ENCODE data around the gene DAP3.
"Not testable (repeated sequence)": the region's sequence is repeated elsewhere in the genome, so short reads cannot be mapped to it uniquely, and the experiment has no call there.

Gene DAP3

GRCh38 chr1:155689081-155689607 lies at the start of gene DAP3:
DAP3 (plus strand) TSS chr1:155689091; CDS start chr1:155709780, 20,689 bp downstream.
- DNase-seq (ENCODE audit: low read depth) = not testable (repeated sequence)

DNA sequence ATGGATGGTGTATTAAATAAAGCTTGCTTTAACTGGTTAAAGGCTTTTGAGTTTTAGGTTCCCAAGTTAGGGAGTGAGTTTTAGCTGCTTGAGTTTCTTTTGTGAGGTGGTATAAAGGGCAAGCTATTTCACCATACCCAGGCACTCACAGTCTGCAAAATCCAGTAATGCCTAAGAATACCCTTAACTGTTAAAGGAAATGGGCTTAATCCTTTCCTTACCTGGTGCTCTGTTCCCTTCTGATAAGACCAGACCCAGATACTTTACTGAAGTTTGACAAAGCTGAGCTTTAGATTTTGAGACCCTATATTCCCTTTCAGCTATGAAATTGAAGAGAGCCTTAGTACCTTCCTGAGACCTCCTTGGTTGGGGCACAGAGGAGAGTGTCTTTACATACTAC lies 48.5 kb upstream of the DAP3 start:
- no peak for DNase-seq (ENCODE audit: low read depth)

- DNase-seq (ENCODE audit: low read depth) = not testable (repeated sequence)
These were observed 46.2 kb upstream of the DAP3 start for GRCh38 chr1:155642559-155643180.

- DNase-seq (ENCODE audit: low read depth) = no peak
These were observed 45.7 kb upstream of the DAP3 start for GRCh38 chr1:155643230-155643629.

DNA sequence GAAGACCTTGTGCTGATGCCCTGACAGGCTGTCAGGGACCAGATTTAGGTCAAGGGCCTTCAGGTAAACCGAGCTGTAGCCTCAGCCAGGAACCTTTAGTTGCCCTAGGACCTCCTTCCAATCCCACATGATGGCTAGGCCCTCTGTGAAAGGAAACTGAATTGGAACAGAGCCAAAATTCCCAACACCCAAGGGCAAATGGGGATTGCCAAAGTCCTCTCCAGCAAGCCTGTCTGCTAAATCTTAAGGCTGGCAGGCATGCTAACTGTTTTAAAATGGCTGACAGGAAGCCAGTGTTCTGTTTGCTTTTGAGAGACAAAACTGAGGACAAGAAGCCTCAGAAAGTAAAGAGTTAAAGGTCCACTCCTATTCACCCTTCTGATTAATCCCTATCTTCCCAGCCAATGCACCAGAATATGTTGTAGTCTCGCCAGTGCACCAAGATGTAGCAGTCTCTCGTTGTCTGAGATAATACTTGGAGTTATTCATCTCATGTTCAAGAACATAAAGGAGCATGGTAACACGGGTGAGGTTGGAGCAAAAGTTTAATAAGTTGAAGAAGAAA lies 43.8 kb upstream of the DAP3 start:
- peak; percentile 30 for DNase-seq (ENCODE audit: low read depth)

- peak; percentile 24 for DNase-seq (ENCODE audit: low read depth)
These were observed 43.2 kb upstream of the DAP3 start for GRCh38 chr1:155645648-155646047.

- peak; percentile 34 for DNase-seq (ENCODE audit: low read depth)
These were observed 42.6 kb upstream of the DAP3 start for GRCh38 chr1:155646307-155646706.

GRCh38 chr1:155648207-155649147 lies 40.4 kb upstream of the DAP3 start:
- peak; percentile 94 for DNase-seq (ENCODE audit: low read depth)

- DNase-seq (ENCODE audit: low read depth) = no peak
These were observed 39.2 kb upstream of the DAP3 start for GRCh38 chr1:155649676-155650075.

DNA sequence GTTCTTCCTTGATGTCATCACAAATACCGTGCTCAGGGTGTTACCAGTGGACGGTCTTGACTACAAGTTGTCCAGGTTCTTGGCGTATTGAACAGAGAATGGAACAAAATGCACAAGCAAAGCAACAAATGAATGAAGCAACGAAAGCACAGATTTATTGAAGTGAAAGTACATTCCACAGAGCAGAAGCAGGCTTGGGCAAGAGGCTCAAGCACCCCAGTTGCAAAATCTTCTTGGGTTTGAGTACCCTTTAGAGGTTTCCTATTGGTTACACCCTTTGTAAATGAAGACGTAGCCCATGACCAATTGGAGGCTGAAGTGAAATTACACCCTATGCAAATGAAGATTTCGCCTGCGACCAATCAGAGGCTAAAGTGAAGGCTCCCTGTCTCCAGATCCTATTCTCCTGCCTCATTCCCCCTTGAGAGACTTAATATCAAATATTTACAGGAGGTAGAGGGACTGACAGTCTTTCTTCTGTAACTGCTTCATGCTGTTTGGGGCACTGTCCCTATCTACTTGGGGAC lies 38.6 kb upstream of the DAP3 start:
- peak; percentile 17 for DNase-seq (ENCODE audit: low read depth)

GRCh38 chr1:155651861-155652661 lies 36.8 kb upstream of the DAP3 start:
- no peak for DNase-seq (ENCODE audit: low read depth)

- DNase-seq (ENCODE audit: low read depth) = no peak
These were observed 35.9 kb upstream of the DAP3 start for GRCh38 chr1:155652951-155653350.

GRCh38 chr1:155657463-155657862 lies 31.4 kb upstream of the DAP3 start:
- DNase-seq (ENCODE audit: low read depth) = no peak

- DNase-seq (ENCODE audit: low read depth) = not testable (repeated sequence)
These were observed 27.7 kb upstream of the DAP3 start for GRCh38 chr1:155661239-155661638.

- DNase-seq (ENCODE audit: low read depth) = no peak
These were observed 19.4 kb upstream of the DAP3 start for GRCh38 chr1:155669233-155670162.

DNA sequence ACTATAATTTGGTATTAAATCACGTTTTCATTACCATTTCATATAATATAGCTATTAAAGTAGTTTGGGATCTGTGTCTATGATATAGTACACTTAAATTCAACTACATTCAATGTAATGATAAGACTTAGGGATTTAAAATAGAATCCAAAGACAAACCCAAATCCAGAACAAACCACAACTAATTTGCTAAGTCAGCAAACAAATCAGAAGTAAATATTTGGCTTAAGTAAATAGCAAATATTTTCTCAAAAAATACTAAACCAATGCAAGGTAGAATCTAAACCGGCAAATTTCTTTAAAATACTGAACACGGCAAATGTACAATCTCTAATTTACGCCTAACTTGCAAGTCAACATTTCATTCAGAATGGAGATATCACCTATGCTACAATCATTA lies 17.1 kb upstream of the DAP3 start:
- no peak for DNase-seq (ENCODE audit: low read depth)

DNA sequence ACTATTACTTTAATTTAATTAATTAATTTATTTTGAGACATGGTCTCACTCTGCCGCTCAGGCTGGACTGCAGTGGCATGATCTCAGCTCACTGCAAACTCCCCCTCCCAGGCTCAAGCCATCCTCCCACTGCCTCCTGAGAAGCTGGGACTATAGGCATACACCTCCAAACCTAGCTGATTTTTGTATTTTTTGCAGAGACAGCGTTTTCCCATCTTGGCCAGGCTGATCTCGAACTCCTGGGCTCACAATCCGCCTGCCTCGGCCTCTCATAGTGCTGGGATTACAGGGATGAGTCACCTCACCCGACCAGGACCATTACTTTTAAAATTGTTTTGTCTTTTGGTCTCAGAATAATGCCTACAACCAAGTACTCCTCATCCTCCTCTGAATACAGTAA lies 15.9 kb upstream of the DAP3 start:
- no peak for DNase-seq (ENCODE audit: low read depth)

DNA sequence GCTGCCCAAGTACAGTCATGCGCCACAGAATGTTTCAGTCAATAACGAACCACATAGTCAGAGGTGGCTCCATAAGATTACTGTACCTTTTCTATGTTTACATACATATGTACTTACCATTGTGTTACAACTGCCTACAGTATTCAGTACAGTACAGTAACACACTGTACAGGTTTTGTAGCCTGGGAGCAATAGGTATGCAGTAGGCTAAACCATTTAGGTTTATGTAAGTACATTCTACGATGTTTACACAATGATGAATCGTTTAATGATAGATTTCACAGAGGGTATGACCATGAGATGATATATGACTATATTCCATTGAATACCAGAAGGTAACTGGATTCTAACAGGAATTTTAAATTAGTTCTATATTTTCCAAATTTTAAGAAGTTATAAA lies 10.9 kb upstream of the DAP3 start:
- no peak for DNase-seq (ENCODE audit: low read depth)

GRCh38 chr1:155678992-155679391 lies 9.9 kb upstream of the DAP3 start:
- not testable (repeated sequence) for DNase-seq (ENCODE audit: low read depth)

- no peak for DNase-seq (ENCODE audit: low read depth)
These were observed 8.4 kb upstream of the DAP3 start for GRCh38 chr1:155680531-155680930.
